Astrocyte of the spinal cord (primary cell): ENCODE results near the gene AGAP1.

ENCODE experiments used
- DNase-seq: peaks from one replicate; pipeline ENCODE4 v3.0.0; 2011; ENCODE audit warnings: low read depth, low spot score
- H3K4me3 ChIP-seq: 2 replicates; pipeline ENCODE4 v1.5.1; 2011; ENCODE audit warnings: low read depth, mild to moderate bottlenecking, low read length, moderate library complexity
- in situ Hi-C: cut with HindIII; loops from 2 replicates; pipeline ENCODE4 v1.10.0; 2017; ENCODE audit warnings: low sequenced_read_pairs
- TF ChIP-seq, protein P1 (sequence below): IDR thresholded peaks from 2 replicates; pipeline ENCODE4 v1.5.1; 2012; ENCODE audit warnings: low read depth, mild to moderate bottlenecking, low read length, inconsistent platforms

The AGAP1 gene

DNA sequence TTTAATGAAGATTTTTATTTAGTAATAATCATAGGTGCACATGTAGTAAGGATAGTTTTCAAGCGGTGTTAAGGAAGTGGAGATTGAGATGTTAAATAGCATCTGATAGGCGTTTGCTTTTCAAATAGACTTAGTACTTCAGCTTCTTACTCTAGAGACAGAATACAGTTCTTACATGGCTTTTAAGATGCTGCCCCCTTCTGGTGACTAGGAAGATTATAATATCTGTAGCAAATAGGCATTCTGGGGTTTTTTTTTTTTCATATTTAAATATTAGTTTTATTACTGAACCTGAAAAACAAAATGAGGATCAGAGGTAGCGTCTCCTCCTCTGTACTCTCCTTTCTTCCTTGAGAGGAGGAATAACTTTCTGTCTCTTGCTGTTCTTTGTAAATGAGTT lies 100.2 kb downstream of the AGAP1 start:
- TF ChIP-seq, protein P1, sequence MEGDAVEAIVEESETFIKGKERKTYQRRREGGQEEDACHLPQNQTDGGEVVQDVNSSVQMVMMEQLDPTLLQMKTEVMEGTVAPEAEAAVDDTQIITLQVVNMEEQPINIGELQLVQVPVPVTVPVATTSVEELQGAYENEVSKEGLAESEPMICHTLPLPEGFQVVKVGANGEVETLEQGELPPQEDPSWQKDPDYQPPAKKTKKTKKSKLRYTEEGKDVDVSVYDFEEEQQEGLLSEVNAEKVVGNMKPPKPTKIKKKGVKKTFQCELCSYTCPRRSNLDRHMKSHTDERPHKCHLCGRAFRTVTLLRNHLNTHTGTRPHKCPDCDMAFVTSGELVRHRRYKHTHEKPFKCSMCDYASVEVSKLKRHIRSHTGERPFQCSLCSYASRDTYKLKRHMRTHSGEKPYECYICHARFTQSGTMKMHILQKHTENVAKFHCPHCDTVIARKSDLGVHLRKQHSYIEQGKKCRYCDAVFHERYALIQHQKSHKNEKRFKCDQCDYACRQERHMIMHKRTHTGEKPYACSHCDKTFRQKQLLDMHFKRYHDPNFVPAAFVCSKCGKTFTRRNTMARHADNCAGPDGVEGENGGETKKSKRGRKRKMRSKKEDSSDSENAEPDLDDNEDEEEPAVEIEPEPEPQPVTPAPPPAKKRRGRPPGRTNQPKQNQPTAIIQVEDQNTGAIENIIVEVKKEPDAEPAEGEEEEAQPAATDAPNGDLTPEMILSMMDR, result peak; percentile 55
- peak; percentile 82 for DNase-seq
- in situ Hi-C loops, result no loop called here
- no peak overlapping the region for H3K4me3 ChIP-seq

DNA sequence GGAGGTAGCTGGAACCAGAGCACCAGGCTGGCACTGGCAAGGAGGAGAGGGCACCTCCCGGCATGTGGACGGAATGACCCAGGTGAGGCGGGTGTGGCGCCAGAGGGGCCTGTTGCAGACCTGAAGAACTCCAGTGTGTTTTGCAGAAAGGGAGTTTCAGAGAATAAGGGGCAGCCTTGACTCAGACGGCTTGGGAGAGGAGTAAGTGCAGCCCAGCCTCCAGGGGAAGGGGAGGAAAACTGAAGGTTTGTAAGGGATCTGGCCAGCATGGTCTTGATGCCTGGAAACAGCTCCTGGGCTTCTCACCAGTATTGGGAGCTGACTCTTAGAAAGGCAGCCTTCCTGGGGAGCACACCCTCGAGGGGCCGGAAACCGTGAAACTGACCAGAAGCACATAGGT lies 101.1 kb downstream of the AGAP1 start:
- no peak for DNase-seq
- H3K4me3 ChIP-seq, result no peak overlapping the region
- in situ Hi-C loops, result no loop called here
- TF ChIP-seq, protein P1, result no peak

DNA sequence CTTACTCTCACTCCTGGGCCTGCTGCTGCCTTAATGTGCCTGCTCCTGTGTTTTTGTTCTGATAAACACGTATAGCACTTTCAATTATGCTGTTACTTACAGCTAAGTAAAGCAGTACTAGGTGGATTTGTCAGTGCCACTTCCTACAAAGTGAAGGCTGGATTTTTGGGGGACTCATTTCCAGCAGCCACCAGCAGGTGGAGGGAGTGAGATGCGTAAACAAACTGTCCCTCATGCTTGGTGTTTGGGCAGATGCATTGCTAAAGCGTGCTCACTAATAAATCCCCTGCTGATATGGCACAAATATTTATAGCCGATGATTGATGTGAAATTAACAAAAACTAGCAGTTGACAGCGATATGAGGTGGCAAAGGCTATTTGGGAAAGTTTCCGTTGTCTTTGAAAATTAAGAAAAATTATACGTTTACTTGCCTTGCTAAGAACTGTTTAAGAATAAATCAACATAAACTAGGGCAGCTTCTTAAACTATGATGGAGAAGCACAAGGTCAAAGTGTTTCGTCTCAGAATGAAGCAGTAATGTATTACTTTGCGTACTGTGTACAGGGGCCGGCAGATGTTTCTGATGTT lies 101.7 kb downstream of the AGAP1 start:
- H3K4me3 ChIP-seq, result no peak overlapping the region
- in situ Hi-C loops, result no loop called here
- peak; percentile 76 for DNase-seq
- TF ChIP-seq, protein P1, result peak; percentile 86

DNA sequence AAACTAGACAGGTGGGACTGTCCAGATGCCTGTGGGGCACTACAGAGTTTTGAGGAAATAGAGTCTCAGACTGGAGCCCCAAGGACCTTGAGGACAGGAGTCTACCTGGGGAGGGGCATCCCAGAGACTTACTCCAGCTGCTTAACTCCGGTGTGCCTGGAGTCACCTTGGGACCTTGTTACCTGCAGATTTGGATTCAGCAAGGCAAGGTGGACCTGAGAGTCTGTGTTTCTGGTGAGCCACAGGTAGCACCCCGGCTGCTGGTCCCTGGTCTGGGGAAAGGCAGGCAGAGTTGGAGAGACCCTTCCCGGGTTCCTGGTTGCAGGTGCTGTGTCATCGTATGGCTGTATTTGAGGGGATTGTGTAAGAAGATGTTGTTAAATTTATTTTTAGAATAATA lies 102.4 kb downstream of the AGAP1 start:
- H3K4me3 ChIP-seq, result no peak overlapping the region
- TF ChIP-seq, protein P1, result no peak
- in situ Hi-C loops, result no loop called here
- DNase-seq, result no peak

DNA sequence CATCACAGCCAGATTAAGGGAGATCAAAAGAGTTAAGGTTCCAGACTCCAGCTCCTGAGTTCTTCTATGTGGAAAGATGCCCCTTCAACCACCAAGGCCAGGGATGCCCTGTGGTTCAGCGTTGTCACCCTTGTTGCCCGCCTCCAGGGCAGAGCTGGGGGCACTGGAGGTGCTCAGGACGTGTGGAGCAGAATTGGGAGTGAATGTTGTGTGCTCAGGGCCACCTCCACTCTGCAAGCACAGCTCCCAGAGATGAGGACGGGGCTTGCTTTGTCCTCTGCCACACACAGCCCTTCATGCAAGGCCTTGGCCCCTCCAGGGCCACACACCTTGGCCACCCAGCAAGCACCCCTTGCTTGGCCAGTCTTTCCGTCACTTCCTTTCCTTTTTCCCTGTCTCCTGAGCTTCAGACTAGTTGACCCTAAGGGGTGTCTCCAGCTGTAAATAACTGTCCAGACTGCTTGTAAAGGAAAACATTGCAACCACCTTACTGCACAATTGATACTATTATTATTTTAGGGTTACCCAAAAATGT lies 103.3 kb downstream of the AGAP1 start:
- in situ Hi-C loops, result no loop called here
- DNase-seq, result no peak
- TF ChIP-seq, protein P1, result no peak

DNA sequence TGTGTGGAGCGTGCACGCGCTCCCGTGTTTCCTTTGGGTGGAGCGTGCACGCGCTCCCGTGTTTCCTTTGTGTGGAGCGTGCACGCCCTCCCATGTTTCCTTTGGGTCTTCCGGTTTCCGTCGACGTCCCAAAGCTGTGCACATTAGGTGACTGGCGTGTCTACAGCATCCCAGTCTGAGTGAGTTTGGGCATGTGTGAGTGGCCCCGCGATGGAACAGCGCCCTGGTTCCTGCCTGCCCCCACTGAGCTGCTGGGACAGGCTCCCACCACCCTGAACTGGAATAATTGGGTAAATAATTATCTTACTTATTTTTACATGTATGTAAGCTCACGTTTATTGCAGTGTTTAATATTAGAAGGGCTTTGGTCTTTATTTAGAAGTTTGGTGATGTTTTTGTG lies 104.2 kb downstream of the AGAP1 start:
- in situ Hi-C loops, result no loop called here

More for the DNA sequence above, 103.3 kb downstream of the AGAP1 start:
- H3K4me3 ChIP-seq, result no peak overlapping the region

More for the DNA sequence above, 104.2 kb downstream of the AGAP1 start:
- TF ChIP-seq, protein P1, result no peak
- DNase-seq, result no peak
- H3K4me3 ChIP-seq, result no peak overlapping the region
